GM19099 (cell line): ENCODE data around the gene MAP9.

Experiments
- POLR2A ChIP-seq: IDR thresholded peaks from 3 replicates; pipeline ENCODE4 v1.6.1; 2011; ENCODE audit warnings: low read depth; ENCODE audit not compliant: insufficient read length; ENCODE audit errors: extremely low read depth

Gene MAP9

GRCh38 chr4:155305619-155306018, 71.1 kb downstream of the MAP9 start:
- TF ChIP-seq POLR2A: no peak

GRCh38 chr4:155304375-155304774, 72.4 kb downstream of the MAP9 start:
- TF ChIP-seq POLR2A: no peak

GRCh38 chr4:155299103-155299502, 77.7 kb downstream of the MAP9 start:
- TF ChIP-seq POLR2A: no peak
